Osteocyte (in vitro differentiated cells): ENCODE results near the gene TICRR. TPM values are rescaled to one million over a fixed set of nuclear protein-coding genes. Genes with fewer than 3 reads are reported as not detected.

Source experiments
- DNase-seq: peaks from one replicate; pipeline ENCODE4 v3.0.0; 2021; ENCODE audit warnings: mixed read lengths; ENCODE audit not compliant: unreplicated experiment; ENCODE audit errors: extremely low spot score
- H3K27ac Mint-ChIP-seq: one replicate; pipeline ENCODE4 v1.8.0; 2021; ENCODE audit warnings: mild to moderate bottlenecking, mixed read lengths; ENCODE audit not compliant: unreplicated experiment
- H3K27me3 Mint-ChIP-seq: one replicate; pipeline ENCODE4 v1.8.0; 2021; ENCODE audit warnings: mixed read lengths; ENCODE audit not compliant: unreplicated experiment
- H3K36me3 Mint-ChIP-seq: one replicate; pipeline ENCODE4 v1.8.0; 2021; ENCODE audit warnings: mixed read lengths; ENCODE audit not compliant: unreplicated experiment
- H3K4me1 Mint-ChIP-seq: one replicate; pipeline ENCODE4 v1.8.0; 2021; ENCODE audit warnings: mixed read lengths; ENCODE audit not compliant: unreplicated experiment
- H3K4me3 Mint-ChIP-seq: one replicate; pipeline ENCODE4 v1.8.0; 2021; ENCODE audit warnings: mild to moderate bottlenecking, moderate library complexity, mixed read lengths; ENCODE audit not compliant: unreplicated experiment
- H3K9me3 Mint-ChIP-seq: one replicate; pipeline ENCODE4 v1.8.0; 2021; ENCODE audit warnings: mixed read lengths; ENCODE audit not compliant: unreplicated experiment
- CTCF ChIP-seq: fragments of 200-600 bp; sonication (generic); IDR thresholded peaks from 2 replicates; pipeline ENCODE4 v1.5.0; 2021; ENCODE audit warnings: antibody characterized with exemption, mild to moderate bottlenecking, moderate library complexity
- total RNA-seq: library from RNA; stranded (reverse); gene quantifications from 2 replicates; pipeline ENCODE4 v1.2.1, GENCODE V29; 2021

The TICRR gene
- total RNA-seq, 1 donor from 2014 or later, result 2.1 TPM

GRCh38 chr15:89654301-89654761 is 79.1 kb downstream of the TICRR start:
- peak overlapping the region; percentile 78 for H3K27ac Mint-ChIP-seq
- H3K36me3 Mint-ChIP-seq, result peaks cover 8% of the 10 kb centered on the region
- H3K27me3 Mint-ChIP-seq, result no peaks in the 10 kb centered on the region
- peak overlapping the region; percentile 91 for H3K4me3 Mint-ChIP-seq
- no peak for DNase-seq
- TF ChIP-seq CTCF, result no peak
- no peaks in the 10 kb centered on the region for H3K9me3 Mint-ChIP-seq
- H3K4me1 Mint-ChIP-seq, result peaks cover 15% of the 10 kb centered on the region

- peaks cover 4% of the 10 kb centered on the region for H3K36me3 Mint-ChIP-seq
- no peaks in the 10 kb centered on the region for H3K9me3 Mint-ChIP-seq
- peak within 1 kb of the TSS; percentile 78 for H3K27ac Mint-ChIP-seq
- no peak for TF ChIP-seq CTCF
- H3K27me3 Mint-ChIP-seq, result no peaks in the 10 kb centered on the region
- DNase-seq, result no peak
- peak within 1 kb of the TSS; percentile 91 for H3K4me3 Mint-ChIP-seq
- H3K4me1 Mint-ChIP-seq, result peaks cover 15% of the 10 kb centered on the region
Measured at GRCh38 chr15:89654847-89655805, 79.9 kb downstream of the TICRR start, which contains the start of gene KIF7. Gene KIF7, minus strand, starts transcription at chr15:89655467. Its CDS starts 2,537 bp downstream, at chr15:89652930.

- Mint-ChIP-seq H3K9me3 (no peaks in the 10 kb centered on the region), H3K27me3 (peaks cover 2% of the 10 kb centered on the region), H3K4me3 (peak overlapping the region; percentile 82), H3K4me1 (peaks cover 15% of the 10 kb centered on the region), H3K27ac (peak overlapping the region; percentile 68), H3K36me3 (peaks cover 4% of the 10 kb centered on the region)
- no peak for TF ChIP-seq CTCF
- no peak for DNase-seq
Measured at GRCh38 chr15:89656116-89656815, 81.0 kb downstream of the TICRR start.

- no peaks in the 10 kb centered on the region for H3K36me3 Mint-ChIP-seq
- peaks cover 2% of the 10 kb centered on the region for H3K27me3 Mint-ChIP-seq
- no peaks in the 10 kb centered on the region for H3K9me3 Mint-ChIP-seq
- H3K4me1 Mint-ChIP-seq, result peaks cover 21% of the 10 kb centered on the region
- DNase-seq, result no peak
- no peak overlapping the region for H3K27ac Mint-ChIP-seq
- no peak overlapping the region for H3K4me3 Mint-ChIP-seq
- no peak for TF ChIP-seq CTCF
Measured at GRCh38 chr15:89657686-89658200, 82.5 kb downstream of the TICRR start.
